Keratinocyte (primary cell): Measurements from ENCODE around the gene CYLC2. TPM values are rescaled to one million over a fixed set of nuclear protein-coding genes. Genes with fewer than 3 reads are reported as not detected.

Experiments used
- DNase-seq: peaks from one replicate; pipeline ENCODE4 v3.0.0-alpha.2; 2011; ENCODE audit warnings: low read depth, missing footprints, low spot score
- FAIRE-seq: peaks from 2 replicates; lab custom pipeline; 2011; peaks lifted over from hg19 to GRCh38; lab: Jason Lieb, UNC
- H2AFZ ChIP-seq: 2 replicates; pipeline ENCODE4 v1.6.0; 2012; ENCODE audit warnings: low read length, control low read depth, inconsistent platforms; ENCODE audit not compliant: control insufficient read depth
- H3K27ac ChIP-seq: 2 replicates; pipeline ENCODE4 v1.5.1; 2011; ENCODE audit warnings: low read length; ENCODE audit not compliant: control insufficient read depth, insufficient read depth
- H3K27me3 ChIP-seq: 3 replicates; pipeline ENCODE4 v1.6.0; 2011; ENCODE audit warnings: low read length; ENCODE audit not compliant: control insufficient read depth, insufficient read depth; ENCODE audit errors: extremely low read depth
- H3K36me3 ChIP-seq, 2 experiments: 2 replicates in 1 of 2; 3 replicates in 1 of 2; pipeline ENCODE4 v1.5.1; 2011; ENCODE audit warnings: low read length in 2 of 2, mild to moderate bottlenecking in 1 of 2; ENCODE audit not compliant: control insufficient read depth in 2 of 2, insufficient read depth in 2 of 2; ENCODE audit errors: extremely low read depth in 1 of 2
- H3K4me1 ChIP-seq: 3 replicates; pipeline ENCODE4 v1.5.1; 2011; ENCODE audit warnings: low read length; ENCODE audit not compliant: control insufficient read depth, insufficient read depth; ENCODE audit errors: extremely low read depth
- H3K4me2 ChIP-seq: 3 replicates; pipeline ENCODE4 v1.6.0; 2011; ENCODE audit warnings: low read depth, low read length; ENCODE audit not compliant: control insufficient read depth, insufficient read depth; ENCODE audit errors: extremely low read depth
- H3K4me3 ChIP-seq, 3 experiments: fragments of 200-600 bp in 1 of 3; sonication (generic) in 1 of 3; 2 replicates in 2 of 3; 3 replicates in 1 of 3; pipeline ENCODE4 v1.5.1; 2011 to 2016; ENCODE audit warnings: low read length in 3 of 3, mild to moderate bottlenecking in 3 of 3, control low read depth in 2 of 3, inconsistent platforms in 1 of 3, low read depth in 1 of 3, mixed read lengths in 1 of 3, mixed run types in 1 of 3, moderate library complexity in 1 of 3; ENCODE audit not compliant: control insufficient read depth in 2 of 3, insufficient read depth in 2 of 3; ENCODE audit errors: extremely low read depth in 1 of 3
- H3K79me2 ChIP-seq: 2 replicates; pipeline ENCODE4 v1.6.0; 2012; ENCODE audit warnings: low read length; ENCODE audit not compliant: control insufficient read depth, insufficient read depth
- H3K9ac ChIP-seq: 3 replicates; pipeline ENCODE4 v1.6.0; 2011; ENCODE audit warnings: low read length; ENCODE audit not compliant: control insufficient read depth, insufficient read depth; ENCODE audit errors: extremely low read depth
- H3K9me1 ChIP-seq: 3 replicates; pipeline ENCODE4 v1.6.0; 2011; ENCODE audit warnings: low read length; ENCODE audit not compliant: control insufficient read depth, insufficient read depth; ENCODE audit errors: extremely low read depth
- H3K9me3 ChIP-seq: 2 replicates; pipeline ENCODE4 v1.5.1; 2012; ENCODE audit warnings: low read depth, low read length; ENCODE audit not compliant: control insufficient read depth
- H4K20me1 ChIP-seq: 3 replicates; pipeline ENCODE4 v1.6.0; 2011; ENCODE audit warnings: low read length; ENCODE audit not compliant: control insufficient read depth, insufficient read depth; ENCODE audit errors: extremely low read depth
- CTCF ChIP-seq, 3 experiments: IDR thresholded peaks in 1 of 3; conservative IDR thresholded peaks in 1 of 3; optimal IDR thresholded peaks in 1 of 3; 2 replicates in 2 of 3; 3 replicates in 1 of 3; pipeline versions ENCODE3 to v1.5.1; 2011; ENCODE audit warnings: low read length in 3 of 3, mild to moderate bottlenecking in 3 of 3, moderate library complexity in 2 of 3, control low read depth in 1 of 3, inconsistent platforms in 1 of 3; ENCODE audit not compliant: insufficient read depth in 2 of 3; ENCODE audit errors: extremely low read depth in 1 of 3
- EZH2 ChIP-seq: IDR thresholded peaks from one replicate; pipeline ENCODE4 v1.6.1; 2012; ENCODE audit warnings: inconsistent platforms, mild to moderate bottlenecking, low read length, moderate library complexity
- dilution Hi-C: fragments of 300-500 bp; cut with MboI; formaldehyde crosslinking; loops from one replicate; pipeline ENCODE4 v1.7.0; 2020; ENCODE audit warnings: low sequenced_read_pairs; ENCODE audit not compliant: extremely low pct_ligation_motif_present
- polyA plus RNA-seq, 5 experiments: library from polyadenylated mRNA; depleted of rRNA in 3 of 5; stranded (reverse) in 3 of 5; stranded (forward) in 1 of 5; unstranded in 1 of 5; fragments of >200 nt; gene quantifications; 1 replicate in 1 of 5; 2 replicates in 3 of 5; 3 replicates in 1 of 5; pipeline versions ENCODE4 v1.2.1 to v1.2.3, GENCODE V29; 2011 to 2012; ENCODE audit warnings: missing spikeins in 2 of 5, low read depth in 1 of 5, low replicate concordance in 1 of 5

CYLC2 gene
- polyA plus RNA-seq, 1 donor (not counting 4 experiments of a cell fraction or from before 2014, with no cell fraction given) = not detected

- no peaks in the 10 kb centered on the region for H3K36me3 ChIP-seq
- no peaks in the 10 kb centered on the region for H3K27me3 ChIP-seq
- H4K20me1 ChIP-seq = no peaks in the 10 kb centered on the region
- no peak overlapping the region for H3K4me3 ChIP-seq
- no peaks in the 10 kb centered on the region for H3K79me2 ChIP-seq
- H3K9me1 ChIP-seq = no peaks in the 10 kb centered on the region
- dilution Hi-C loops = no loop called here
- FAIRE-seq = no peak
- no peak overlapping the region for H3K4me2 ChIP-seq
- DNase-seq = no peak
- H3K27ac ChIP-seq = no peak overlapping the region
- H2AFZ ChIP-seq = no peak overlapping the region
- no peak for TF ChIP-seq EZH2
- TF ChIP-seq CTCF (optimal IDR thresholded peaks at IDR 0.05 in 1 of 3, IDR thresholded peaks at IDR 0.05 in 1 of 3, conservative IDR thresholded peaks at IDR 0.05 in 1 of 3; ENCODE audit: extremely low read depth in 1 of 3, insufficient read depth in 2 of 3, low read length in 3 of 3) = no peak
- no peaks in the 10 kb centered on the region for H3K9me3 ChIP-seq
- H3K4me1 ChIP-seq = no peaks in the 10 kb centered on the region
- H3K9ac ChIP-seq = no peak overlapping the region
Observed at GRCh38 chr9:102975251-102975650, 19.9 kb upstream of the CYLC2 start.

- no peak overlapping the region for H3K9ac ChIP-seq
- no peaks in the 10 kb centered on the region for H4K20me1 ChIP-seq
- H3K4me3 ChIP-seq = no peak overlapping the region
- no peaks in the 10 kb centered on the region for H3K36me3 ChIP-seq
- H3K4me2 ChIP-seq = no peak overlapping the region
- no peaks in the 10 kb centered on the region for H3K9me3 ChIP-seq
- H3K27ac ChIP-seq = no peak overlapping the region
- H2AFZ ChIP-seq = no peak overlapping the region
- no peaks in the 10 kb centered on the region for H3K79me2 ChIP-seq
- DNase-seq (no peak), FAIRE-seq (no peak)
- H3K27me3 ChIP-seq = no peaks in the 10 kb centered on the region
- no peaks in the 10 kb centered on the region for H3K4me1 ChIP-seq
- no peaks in the 10 kb centered on the region for H3K9me1 ChIP-seq
- TF ChIP-seq EZH2 = no peak
- no peak for TF ChIP-seq CTCF (optimal IDR thresholded peaks at IDR 0.05 in 1 of 3, IDR thresholded peaks at IDR 0.05 in 1 of 3, conservative IDR thresholded peaks at IDR 0.05 in 1 of 3; ENCODE audit: extremely low read depth in 1 of 3, insufficient read depth in 2 of 3, low read length in 3 of 3)
- dilution Hi-C loops = no loop called here
Observed at GRCh38 chr9:102985162-102985895, 9.8 kb upstream of the CYLC2 start.
